Measurements from ENCODE around the gene INTS3.

DNA sequence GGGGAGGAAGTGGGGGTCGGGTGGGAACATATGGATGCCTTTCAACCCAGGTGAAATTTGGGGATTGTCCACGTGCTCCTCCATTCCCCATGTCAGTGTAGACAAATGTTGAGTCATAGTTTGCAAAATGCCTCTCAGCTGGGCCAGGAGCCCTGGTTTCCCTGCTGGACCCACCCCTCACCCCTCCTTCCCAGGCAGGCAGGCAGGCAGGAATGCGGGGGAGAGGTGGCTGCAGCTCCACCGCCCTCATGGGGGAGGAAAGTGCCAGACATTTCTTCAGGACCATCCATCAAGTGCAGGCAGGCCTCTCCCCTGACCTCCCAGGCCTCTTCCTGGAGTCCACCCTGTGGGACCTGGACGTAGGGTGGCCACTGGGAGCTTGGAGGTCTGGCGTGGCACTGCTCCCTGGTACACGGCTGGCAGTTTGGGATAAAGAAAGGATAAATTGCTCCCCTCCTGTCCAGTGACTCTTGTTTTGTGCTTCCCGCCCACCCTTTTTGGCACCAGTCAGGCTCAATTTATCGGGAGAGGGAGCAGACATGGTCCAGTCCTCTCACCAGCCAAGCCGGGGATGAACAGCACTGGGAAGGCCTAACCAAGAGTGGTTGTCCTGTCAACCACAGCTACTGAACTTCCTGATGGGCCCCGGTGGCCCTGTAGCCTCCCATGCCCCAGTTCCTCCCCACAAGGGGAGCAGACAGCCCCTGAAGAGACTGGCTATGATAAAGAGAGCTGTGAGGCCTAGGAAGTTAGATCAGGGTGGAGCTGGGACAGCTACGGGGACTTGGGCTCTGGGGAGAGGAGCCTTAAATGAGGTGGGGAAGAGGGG, 30.4 kb upstream of the INTS3 start:
- TF ChIP-seq, protein P1, sequence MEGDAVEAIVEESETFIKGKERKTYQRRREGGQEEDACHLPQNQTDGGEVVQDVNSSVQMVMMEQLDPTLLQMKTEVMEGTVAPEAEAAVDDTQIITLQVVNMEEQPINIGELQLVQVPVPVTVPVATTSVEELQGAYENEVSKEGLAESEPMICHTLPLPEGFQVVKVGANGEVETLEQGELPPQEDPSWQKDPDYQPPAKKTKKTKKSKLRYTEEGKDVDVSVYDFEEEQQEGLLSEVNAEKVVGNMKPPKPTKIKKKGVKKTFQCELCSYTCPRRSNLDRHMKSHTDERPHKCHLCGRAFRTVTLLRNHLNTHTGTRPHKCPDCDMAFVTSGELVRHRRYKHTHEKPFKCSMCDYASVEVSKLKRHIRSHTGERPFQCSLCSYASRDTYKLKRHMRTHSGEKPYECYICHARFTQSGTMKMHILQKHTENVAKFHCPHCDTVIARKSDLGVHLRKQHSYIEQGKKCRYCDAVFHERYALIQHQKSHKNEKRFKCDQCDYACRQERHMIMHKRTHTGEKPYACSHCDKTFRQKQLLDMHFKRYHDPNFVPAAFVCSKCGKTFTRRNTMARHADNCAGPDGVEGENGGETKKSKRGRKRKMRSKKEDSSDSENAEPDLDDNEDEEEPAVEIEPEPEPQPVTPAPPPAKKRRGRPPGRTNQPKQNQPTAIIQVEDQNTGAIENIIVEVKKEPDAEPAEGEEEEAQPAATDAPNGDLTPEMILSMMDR (IDR thresholded peaks at IDR 0.05 in 2 of 3, conservative IDR thresholded peaks at IDR 0.05 in 1 of 3; ENCODE audit: insufficient read depth in 2 of 3, low read depth in 1 of 3, low read length in 3 of 3) = no peak
- TF ChIP-seq CBX5 (IDR thresholded peaks at IDR 0.05; ENCODE audit: borderline replicate concordance, low read depth) = no peak
- no peak for TF ChIP-seq ZNF133 (CRISPR knock-in tag; IDR thresholded peaks at IDR 0.05)
- no peak for TF ChIP-seq ZNF384 (IDR thresholded peaks at IDR 0.05; ENCODE audit: low read depth, low read length)
- TF ChIP-seq, protein P2, sequence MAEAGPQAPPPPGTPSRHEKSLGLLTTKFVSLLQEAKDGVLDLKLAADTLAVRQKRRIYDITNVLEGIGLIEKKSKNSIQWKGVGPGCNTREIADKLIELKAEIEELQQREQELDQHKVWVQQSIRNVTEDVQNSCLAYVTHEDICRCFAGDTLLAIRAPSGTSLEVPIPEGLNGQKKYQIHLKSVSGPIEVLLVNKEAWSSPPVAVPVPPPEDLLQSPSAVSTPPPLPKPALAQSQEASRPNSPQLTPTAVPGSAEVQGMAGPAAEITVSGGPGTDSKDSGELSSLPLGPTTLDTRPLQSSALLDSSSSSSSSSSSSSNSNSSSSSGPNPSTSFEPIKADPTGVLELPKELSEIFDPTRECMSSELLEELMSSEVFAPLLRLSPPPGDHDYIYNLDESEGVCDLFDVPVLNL (CRISPR knock-in tag; IDR thresholded peaks at IDR 0.05; ENCODE audit: low read depth) = no peak

All from K562 (cell line).